T47D (cell line): ENCODE data around the gene TIMMDC1.

Experiments
- DNase-seq, 2 experiments: peaks; one replicate each; pipeline versions ENCODE4 v3.0.0 to v3.0.0-alpha.2; 2011 to 2012; ENCODE audit warnings: low read depth in 1 of 2, low spot score in 1 of 2
- JUND ChIP-seq: IDR thresholded peaks from 2 replicates; pipeline ENCODE4 v1.6.1; 2012; ENCODE audit warnings: low read depth
- in situ Hi-C: cut with HindIII; loops from 2 replicates; pipeline ENCODE4 v1.10.0; 2016; ENCODE audit warnings: low sequenced_read_pairs, low pct_unique_long_range_greater_than_20kb

Gene TIMMDC1

GRCh38 chr3:119569156-119569555, 70.8 kb downstream of the TIMMDC1 start:
- in situ Hi-C loops = no loop called here
- no peak for TF ChIP-seq JUND
- DNase-seq = no peak

GRCh38 chr3:119570229-119570628, 71.9 kb downstream of the TIMMDC1 start:
- in situ Hi-C loops = no loop called here
- DNase-seq = no peak
- no peak for TF ChIP-seq JUND

DNA sequence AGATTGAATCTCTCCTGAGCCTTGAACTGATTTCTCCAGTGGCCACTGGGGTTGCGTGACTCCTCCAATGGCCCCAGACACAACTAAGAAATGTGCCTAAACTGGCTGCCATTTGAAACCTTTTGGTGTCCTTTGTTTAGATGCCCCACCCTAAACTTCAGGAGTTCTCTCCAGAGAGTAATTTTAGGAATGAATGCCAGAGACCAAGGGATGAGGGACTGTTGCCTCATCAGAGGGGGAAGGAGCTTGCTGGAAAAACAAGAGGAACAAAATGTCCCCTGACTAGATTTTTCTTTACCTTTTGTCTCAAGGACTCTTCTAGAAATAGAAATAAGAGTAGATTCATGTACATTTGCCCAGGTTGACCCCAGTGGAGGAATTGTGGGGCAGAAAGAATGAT, 72.9 kb downstream of the TIMMDC1 start:
- no peak for DNase-seq
- in situ Hi-C loops = no loop called here
- no peak for TF ChIP-seq JUND

GRCh38 chr3:119571688-119572087, 73.3 kb downstream of the TIMMDC1 start:
- no peak for DNase-seq
- in situ Hi-C loops = no loop called here
- TF ChIP-seq JUND = no peak
